Measurements from ENCODE around the gene GLRA1.

GLRA1 gene

DNA sequence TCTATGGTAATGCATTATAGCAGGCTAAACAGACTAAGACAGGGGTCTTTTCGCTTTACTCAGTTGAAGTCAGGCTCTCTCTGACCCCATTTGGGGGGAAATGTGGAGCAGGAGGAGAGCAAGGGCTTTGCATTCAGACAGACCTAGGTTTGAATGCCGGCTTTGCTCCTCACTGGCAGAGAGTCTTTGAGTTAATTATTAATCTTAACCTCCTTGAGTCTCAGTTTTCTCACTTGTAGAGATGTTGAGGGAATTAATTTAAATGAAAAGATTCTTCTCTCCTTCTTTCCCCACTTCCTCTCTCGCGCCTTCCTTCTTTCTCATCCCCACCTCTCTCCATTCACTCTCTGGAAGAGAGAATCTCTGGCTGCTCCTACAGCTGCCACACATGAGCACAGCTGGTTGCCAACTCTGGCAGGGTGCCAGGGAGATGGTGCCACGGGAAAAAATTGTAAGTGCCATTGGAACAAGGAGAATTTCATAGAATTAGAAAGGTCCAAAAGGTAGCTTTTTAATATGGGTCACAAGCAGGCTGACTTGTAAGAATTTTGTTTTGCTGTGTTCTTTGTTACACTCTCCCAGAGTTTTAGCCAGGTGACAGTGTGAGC is 25.2 kb upstream of the GLRA1 start:
- peaks cover 6% of the 10 kb centered on the region for H3K27me3 Mint-ChIP-seq (ENCODE audit: low read depth, poor library complexity)

DNA sequence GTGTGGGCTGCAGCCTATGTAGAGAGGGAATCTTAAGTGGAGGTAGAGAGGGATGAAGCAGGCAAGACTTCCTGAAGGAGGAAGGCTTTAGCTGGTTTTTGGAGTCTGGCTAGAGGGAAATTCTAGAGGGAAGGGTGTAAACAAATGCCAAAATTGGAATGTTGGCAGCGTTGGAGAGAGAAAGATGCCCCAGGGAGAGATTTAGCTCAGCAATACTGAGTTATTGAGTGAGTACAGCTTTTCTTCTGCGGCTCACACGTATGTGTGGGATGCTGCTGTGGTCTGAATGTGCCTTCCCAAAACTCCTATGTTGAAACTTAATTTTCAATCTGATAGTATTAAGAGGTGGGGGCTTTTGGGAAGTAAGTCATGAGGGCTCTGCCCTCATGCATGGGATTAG is 24.5 kb upstream of the GLRA1 start:
- H3K36me3 Mint-ChIP-seq (ENCODE audit: low read depth): no peaks in the 10 kb centered on the region

More for the DNA sequence above, 25.2 kb upstream of the GLRA1 start:
- TF ChIP-seq, protein P1, sequence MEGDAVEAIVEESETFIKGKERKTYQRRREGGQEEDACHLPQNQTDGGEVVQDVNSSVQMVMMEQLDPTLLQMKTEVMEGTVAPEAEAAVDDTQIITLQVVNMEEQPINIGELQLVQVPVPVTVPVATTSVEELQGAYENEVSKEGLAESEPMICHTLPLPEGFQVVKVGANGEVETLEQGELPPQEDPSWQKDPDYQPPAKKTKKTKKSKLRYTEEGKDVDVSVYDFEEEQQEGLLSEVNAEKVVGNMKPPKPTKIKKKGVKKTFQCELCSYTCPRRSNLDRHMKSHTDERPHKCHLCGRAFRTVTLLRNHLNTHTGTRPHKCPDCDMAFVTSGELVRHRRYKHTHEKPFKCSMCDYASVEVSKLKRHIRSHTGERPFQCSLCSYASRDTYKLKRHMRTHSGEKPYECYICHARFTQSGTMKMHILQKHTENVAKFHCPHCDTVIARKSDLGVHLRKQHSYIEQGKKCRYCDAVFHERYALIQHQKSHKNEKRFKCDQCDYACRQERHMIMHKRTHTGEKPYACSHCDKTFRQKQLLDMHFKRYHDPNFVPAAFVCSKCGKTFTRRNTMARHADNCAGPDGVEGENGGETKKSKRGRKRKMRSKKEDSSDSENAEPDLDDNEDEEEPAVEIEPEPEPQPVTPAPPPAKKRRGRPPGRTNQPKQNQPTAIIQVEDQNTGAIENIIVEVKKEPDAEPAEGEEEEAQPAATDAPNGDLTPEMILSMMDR (IDR thresholded peaks at IDR 0.05): no peak
- Mint-ChIP-seq H3K4me1 (peaks cover 37% of the 10 kb centered on the region), H3K36me3 (ENCODE audit: low read depth) (no peaks in the 10 kb centered on the region), H3K27ac (no peak overlapping the region), H3K9me3 (no peaks in the 10 kb centered on the region), H3K4me3 (no peak overlapping the region)
- DNase-seq: no peak

GRCh38 chr5:151947931-151948608 is 23.4 kb upstream of the GLRA1 start:
- Mint-ChIP-seq H3K9me3 (no peaks in the 10 kb centered on the region), H3K27me3 (ENCODE audit: low read depth, poor library complexity) (peaks cover 10% of the 10 kb centered on the region), H3K27ac (no peak overlapping the region), H3K4me1 (peaks cover 37% of the 10 kb centered on the region), H3K4me3 (no peak overlapping the region), H3K36me3 (ENCODE audit: low read depth) (no peaks in the 10 kb centered on the region)
- TF ChIP-seq, protein P1 (IDR thresholded peaks at IDR 0.05): no peak
- no peak for DNase-seq

More for the DNA sequence above, 24.5 kb upstream of the GLRA1 start:
- no peak for DNase-seq
- peaks cover 37% of the 10 kb centered on the region for H3K4me1 Mint-ChIP-seq
- no peak overlapping the region for H3K27ac Mint-ChIP-seq
- H3K4me3 Mint-ChIP-seq: no peak overlapping the region
- no peaks in the 10 kb centered on the region for H3K9me3 Mint-ChIP-seq
- TF ChIP-seq, protein P1 (IDR thresholded peaks at IDR 0.05): no peak
- H3K27me3 Mint-ChIP-seq (ENCODE audit: low read depth, poor library complexity): peaks cover 10% of the 10 kb centered on the region

DNA sequence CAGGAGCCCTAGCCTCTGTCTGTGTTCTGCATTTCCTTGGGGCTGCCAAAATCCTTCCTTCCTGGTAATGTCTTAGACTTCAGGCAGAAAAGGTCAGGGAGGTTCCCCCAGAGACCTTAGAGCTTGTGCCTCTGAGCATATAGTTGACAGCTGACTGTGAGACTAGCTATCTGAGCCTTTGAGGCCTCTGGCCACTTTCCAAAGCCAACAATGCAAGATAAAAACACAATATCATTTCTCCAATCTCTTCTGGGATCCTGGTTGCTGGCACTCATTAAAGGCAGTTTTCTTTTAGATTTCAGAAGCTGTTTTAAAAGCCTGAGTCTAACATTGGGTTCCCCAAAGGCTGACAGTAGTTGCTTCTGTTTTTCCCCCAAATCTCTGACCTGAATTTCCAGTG is 13.2 kb upstream of the GLRA1 start:
- Mint-ChIP-seq H3K27me3 (ENCODE audit: low read depth, poor library complexity) (peaks cover 19% of the 10 kb centered on the region), H3K4me1 (peaks cover 8% of the 10 kb centered on the region), H3K27ac (no peak overlapping the region), H3K4me3 (no peak overlapping the region), H3K9me3 (peaks cover 11% of the 10 kb centered on the region), H3K36me3 (ENCODE audit: low read depth) (no peaks in the 10 kb centered on the region)
- TF ChIP-seq, protein P1 (IDR thresholded peaks at IDR 0.05): no peak
- DNase-seq: no peak

DNA sequence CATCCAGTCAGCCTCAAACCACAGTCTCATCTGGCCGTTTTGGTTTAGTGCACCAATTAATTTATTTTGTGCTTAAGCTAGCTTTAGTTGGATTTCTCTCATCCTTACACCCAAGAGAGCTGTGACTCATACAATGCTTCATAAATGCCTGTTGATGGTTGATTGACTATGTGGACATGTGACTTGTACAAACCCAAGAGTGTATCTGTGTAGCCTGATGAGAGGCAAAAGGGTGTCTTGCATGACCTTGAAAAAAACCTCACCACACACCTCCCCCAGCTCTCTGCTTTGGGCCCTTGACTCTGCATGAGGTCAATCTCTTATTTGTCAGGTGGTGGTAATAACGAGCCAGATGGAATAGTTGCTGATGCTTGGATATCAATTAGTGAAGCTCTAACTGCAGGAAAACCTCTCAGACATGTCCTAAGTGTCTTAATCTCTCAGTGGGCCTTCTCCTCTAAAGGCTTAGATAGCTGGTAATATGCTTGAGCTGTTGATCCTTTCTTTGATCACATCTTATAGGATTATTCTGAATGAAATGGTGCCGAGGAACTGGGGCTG is 10.6 kb upstream of the GLRA1 start:
- TF ChIP-seq, protein P1 (IDR thresholded peaks at IDR 0.05): no peak
- Mint-ChIP-seq H3K4me1 (no peaks in the 10 kb centered on the region), H3K9me3 (peaks cover 34% of the 10 kb centered on the region), H3K4me3 (no peak overlapping the region), H3K36me3 (ENCODE audit: low read depth) (no peaks in the 10 kb centered on the region), H3K27ac (no peak overlapping the region), H3K27me3 (ENCODE audit: low read depth, poor library complexity) (peaks cover 11% of the 10 kb centered on the region)
- DNase-seq: no peak
